Fibroblast of mammary gland (primary cell): ENCODE results near the gene NINJ1.

Source experiments
- DNase-seq: peaks from one replicate; pipeline ENCODE4 v3.0.0-alpha.2; 2010; ENCODE audit warnings: low read depth
- H3K4me3 ChIP-seq: 2 replicates; pipeline ENCODE4 v1.5.1; 2011; ENCODE audit warnings: low read depth, mild to moderate bottlenecking, low read length, moderate library complexity; ENCODE audit not compliant: control insufficient read depth
- TF ChIP-seq, protein P1 (sequence below): conservative IDR thresholded peaks from 2 replicates; pipeline ENCODE4 v1.5.1; 2011; ENCODE audit warnings: low read depth, low read length, inconsistent platforms; ENCODE audit not compliant: control insufficient read depth, insufficient read depth

The NINJ1 gene

DNA sequence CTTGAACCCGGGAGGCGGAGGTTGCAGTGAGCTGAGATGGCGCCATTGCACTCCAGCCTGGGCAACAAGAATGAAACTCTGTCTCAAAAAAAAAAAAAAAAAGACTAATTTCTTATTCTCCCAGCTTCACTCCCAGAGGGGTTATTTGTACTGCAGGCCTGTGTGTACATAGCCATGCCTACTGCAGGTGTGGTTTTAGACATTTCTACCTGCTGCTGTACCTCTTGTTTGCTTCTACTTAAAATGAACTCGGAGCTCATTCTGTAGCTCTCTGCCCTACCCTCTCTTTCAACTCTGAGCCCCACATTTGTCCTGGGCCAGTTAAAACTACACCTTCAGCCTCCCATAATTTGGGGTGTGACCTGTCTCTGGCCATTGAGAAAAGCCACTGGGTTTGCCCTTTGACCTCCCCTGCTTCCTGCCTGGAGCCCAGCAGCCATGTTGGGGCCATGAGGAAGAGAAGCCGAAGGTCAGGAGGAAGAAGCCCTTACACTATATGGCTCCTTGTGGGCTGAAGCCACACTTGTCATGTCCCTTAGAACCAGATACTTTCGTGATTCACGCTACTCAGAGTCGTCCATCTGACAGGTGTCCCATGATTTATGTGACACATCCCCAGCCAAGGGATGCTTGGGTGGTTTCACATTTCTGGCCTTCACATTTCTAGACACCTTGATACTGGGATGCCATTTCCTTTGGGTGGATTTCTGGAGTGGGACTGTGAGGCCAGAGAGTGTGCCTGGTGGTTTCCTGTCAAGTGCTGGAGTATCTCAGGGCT is 47.4 kb downstream of the NINJ1 start:
- TF ChIP-seq, protein P1, sequence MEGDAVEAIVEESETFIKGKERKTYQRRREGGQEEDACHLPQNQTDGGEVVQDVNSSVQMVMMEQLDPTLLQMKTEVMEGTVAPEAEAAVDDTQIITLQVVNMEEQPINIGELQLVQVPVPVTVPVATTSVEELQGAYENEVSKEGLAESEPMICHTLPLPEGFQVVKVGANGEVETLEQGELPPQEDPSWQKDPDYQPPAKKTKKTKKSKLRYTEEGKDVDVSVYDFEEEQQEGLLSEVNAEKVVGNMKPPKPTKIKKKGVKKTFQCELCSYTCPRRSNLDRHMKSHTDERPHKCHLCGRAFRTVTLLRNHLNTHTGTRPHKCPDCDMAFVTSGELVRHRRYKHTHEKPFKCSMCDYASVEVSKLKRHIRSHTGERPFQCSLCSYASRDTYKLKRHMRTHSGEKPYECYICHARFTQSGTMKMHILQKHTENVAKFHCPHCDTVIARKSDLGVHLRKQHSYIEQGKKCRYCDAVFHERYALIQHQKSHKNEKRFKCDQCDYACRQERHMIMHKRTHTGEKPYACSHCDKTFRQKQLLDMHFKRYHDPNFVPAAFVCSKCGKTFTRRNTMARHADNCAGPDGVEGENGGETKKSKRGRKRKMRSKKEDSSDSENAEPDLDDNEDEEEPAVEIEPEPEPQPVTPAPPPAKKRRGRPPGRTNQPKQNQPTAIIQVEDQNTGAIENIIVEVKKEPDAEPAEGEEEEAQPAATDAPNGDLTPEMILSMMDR, result no peak
- no peak for DNase-seq
- H3K4me3 ChIP-seq, result no peak overlapping the region

DNA sequence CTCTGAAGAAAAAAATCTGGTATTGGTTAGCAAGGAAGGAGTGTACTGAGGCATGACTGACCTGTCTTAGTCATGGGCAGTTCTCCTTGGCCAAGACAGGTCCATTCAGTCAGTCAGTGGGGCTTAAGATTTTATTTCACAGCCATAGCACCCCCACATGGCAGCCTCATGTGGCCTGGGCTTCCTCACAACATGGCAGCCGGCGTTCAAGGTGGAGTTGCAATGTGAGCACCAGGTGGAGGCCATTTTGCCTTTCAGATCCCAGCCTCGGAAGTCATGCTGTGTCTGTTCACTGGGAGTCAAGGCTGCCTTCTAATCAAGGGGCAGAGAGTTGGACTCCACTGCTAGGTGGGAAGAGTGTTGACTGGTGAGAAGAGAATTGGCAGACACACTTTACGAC is 48.4 kb downstream of the NINJ1 start:
- TF ChIP-seq, protein P1, result no peak
- no peak overlapping the region for H3K4me3 ChIP-seq
- DNase-seq, result no peak

DNA sequence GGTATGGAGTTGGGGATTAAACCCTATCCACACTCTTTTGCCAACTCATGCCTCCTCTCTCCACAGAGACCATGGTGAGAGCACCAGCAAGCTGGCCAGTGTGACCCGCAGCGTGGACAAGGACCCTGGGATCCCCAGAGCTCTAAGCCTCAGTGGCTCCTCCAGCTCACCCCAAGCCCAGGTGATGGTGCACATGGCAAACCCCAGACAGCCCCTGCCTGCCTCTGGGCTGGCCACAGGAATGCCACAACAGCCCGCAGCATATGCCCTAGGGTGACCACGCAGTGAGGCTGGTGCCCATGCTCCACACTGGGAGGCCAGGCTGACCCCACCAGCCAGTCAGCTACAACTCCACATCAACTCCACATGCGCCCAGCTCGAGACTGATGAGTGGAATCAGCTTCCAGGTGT is 49.6 kb downstream of the NINJ1 start:
- no peak overlapping the region for H3K4me3 ChIP-seq
- TF ChIP-seq, protein P1, result no peak
- no peak for DNase-seq

DNA sequence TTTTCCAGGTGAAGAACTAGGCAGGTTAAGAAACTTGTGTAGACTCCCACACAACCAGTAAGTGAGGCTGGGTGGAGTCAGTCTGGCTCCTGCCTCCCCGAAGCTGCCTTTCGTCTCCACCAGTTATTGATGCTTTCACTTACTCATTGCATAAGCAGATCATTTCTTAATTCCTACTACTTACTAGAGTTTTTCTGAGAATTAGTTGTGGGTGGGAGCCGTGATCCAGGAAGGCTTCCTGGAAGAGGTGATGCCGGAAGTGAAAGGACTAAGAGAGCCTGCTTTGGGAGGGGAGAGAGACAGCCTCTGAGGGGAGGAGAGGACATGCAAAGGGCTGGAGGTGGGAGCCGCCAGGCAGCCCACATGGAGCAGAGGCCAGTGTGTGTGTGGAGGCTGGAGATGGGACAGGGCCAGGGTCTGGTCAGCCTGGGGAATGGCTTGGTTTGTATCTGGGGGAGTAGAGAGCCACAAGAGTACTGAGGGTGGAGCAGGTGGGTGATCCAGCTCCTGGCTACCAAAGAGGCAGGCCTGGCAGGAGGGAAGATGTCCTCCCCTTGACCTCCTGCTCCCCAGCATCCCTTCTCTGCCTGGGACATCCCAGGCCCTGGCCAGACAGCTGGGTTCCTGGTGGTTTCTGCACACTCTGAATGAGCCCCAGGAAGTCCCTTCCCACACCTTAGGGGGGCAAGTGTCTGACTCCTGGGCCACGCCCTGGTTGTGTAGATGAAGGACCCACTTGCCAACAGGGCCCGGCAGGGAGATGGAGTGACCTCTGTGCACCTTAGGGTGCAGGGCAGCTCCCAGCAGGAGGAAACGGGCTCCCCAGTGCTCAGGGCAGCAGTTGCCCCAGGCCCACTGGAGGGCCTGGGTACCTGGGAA is 50.2 kb downstream of the NINJ1 start:
- TF ChIP-seq, protein P1, result no peak
- no peak overlapping the region for H3K4me3 ChIP-seq
- peak; percentile 39 for DNase-seq

DNA sequence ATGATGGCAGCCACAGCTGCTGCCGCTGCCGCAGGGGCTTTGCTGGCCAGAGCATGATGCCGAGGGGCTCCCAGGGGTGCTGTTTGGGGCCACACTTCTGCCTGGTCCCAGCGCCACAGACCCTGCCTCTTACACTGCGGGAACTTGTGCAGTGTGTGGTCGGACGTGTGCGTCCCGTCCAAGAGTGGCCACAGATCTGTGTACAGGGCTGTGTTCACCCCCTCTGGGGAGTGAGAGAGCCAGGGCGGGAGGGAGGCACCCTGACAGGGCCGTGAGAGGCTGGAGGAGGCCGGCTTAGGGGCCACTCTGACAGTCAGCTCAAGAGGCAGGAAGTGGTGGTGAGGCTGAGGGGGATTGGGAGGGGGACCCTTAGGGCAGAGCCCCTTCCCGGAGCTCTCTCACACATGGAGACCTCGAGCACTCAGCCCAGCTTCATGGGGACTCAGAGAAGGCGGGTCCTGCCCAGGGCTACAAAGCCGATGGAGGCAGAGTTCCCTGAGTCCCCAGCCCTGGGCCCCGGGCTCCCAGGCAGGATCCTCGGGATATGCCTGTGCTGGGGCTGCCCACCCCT is 51.1 kb downstream of the NINJ1 start:
- H3K4me3 ChIP-seq, result no peak overlapping the region
- no peak for DNase-seq

DNA sequence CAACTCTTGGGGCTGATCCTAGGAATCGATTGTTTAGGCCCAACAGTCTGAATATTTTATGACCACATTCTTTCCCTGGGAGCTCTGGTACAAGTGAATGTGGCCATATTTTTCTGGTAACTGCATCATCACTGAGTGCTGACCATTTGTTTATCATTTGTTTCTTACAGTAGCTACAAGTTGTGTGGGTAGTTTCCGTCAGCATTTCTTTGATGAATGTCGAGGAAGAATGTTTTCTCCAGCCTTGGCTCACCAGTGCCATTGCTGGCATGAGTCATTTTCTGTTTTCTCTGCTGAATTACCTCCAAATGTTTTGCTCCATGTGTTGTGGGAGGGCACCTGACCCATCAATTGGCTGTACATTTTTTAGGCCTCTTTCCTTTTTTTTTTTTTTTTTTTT is 52.1 kb downstream of the NINJ1 start:
- no peak overlapping the region for H3K4me3 ChIP-seq
- TF ChIP-seq, protein P1, result no peak
- DNase-seq, result peak; percentile 97

More for the DNA sequence above, 51.1 kb downstream of the NINJ1 start:
- TF ChIP-seq, protein P1, result no peak
